Common myeloid progenitor, CD34-positive (primary cell): ENCODE measurements around the gene GPRIN3.

Experiments
- CTCF ChIA-PET: fragments of 350-600 bp; sonication (Branson Sonifier 250); formaldehyde crosslinking; loops from one replicate; lab custom pipeline; 2021; ENCODE audit warnings: antibody characterized with exemption; lab: Charles Lee
- POLR2A ChIA-PET: fragments of 350-600 bp; sonication (Branson Sonifier 250); formaldehyde crosslinking; loops from one replicate; lab custom pipeline; 2021; ENCODE audit warnings: antibody characterized with exemption; lab: Charles Lee
- DNase-seq, 3 donors: peaks; one replicate each; pipeline versions ENCODE4 v3.0.0 to v3.0.0-alpha.2; 2013
- H3K27ac ChIP-seq, 2 experiments: 1 replicate in 1 of 2; 2 replicates in 1 of 2; pipeline ENCODE4 v1.7.0; 2013; ENCODE audit warnings: inconsistent platforms in 2 of 2, low read length in 2 of 2, mild to moderate bottlenecking in 2 of 2, low read depth in 1 of 2, moderate library complexity in 1 of 2; ENCODE audit not compliant: severe bottlenecking in 2 of 2, insufficient read depth in 1 of 2, poor library complexity in 1 of 2
- H3K27me3 ChIP-seq, 5 experiments: replicated peaks in 2 of 5; 1 replicate in 3 of 5; 2 replicates in 2 of 5; pipeline versions ENCODE4 v1.6.1 to v1.7.0; 2013; ENCODE audit warnings: low read length in 4 of 5, mild to moderate bottlenecking in 2 of 5, moderate library complexity in 2 of 5, inconsistent platforms in 1 of 5; ENCODE audit not compliant: insufficient read depth in 5 of 5, control insufficient read depth in 4 of 5
- H3K36me3 ChIP-seq, 4 experiments: 1 replicate in 2 of 4; 2 replicates in 2 of 4; pipeline versions ENCODE4 v1.6.1 to v1.7.0; 2013; ENCODE audit warnings: low read length in 3 of 4, control low read depth in 1 of 4, mild to moderate bottlenecking in 1 of 4; ENCODE audit not compliant: control insufficient read depth in 4 of 4, insufficient read depth in 4 of 4
- H3K4me1 ChIP-seq, 4 experiments: 1 replicate in 3 of 4; 2 replicates in 1 of 4; pipeline versions ENCODE4 v1.6.1 to v1.7.1; 2013; ENCODE audit warnings: low read length in 3 of 4, mild to moderate bottlenecking in 3 of 4, control low read depth in 1 of 4, inconsistent platforms in 1 of 4, moderate library complexity in 1 of 4; ENCODE audit not compliant: control insufficient read depth in 4 of 4, insufficient read depth in 4 of 4; ENCODE audit errors: control extremely low read depth in 1 of 4
- H3K4me3 ChIP-seq, 7 experiments: 1 replicate in 4 of 7; 2 replicates in 3 of 7; pipeline versions ENCODE4 v1.5.1 to v1.7.0; 2013; ENCODE audit warnings: mild to moderate bottlenecking in 7 of 7, low read length in 6 of 7, moderate library complexity in 6 of 7, inconsistent platforms in 2 of 7, low read depth in 2 of 7, control low read depth in 1 of 7; ENCODE audit not compliant: insufficient read depth in 4 of 7, control insufficient read depth in 1 of 7; ENCODE audit errors: extremely low read depth in 1 of 7
- H3K9me3 ChIP-seq, 5 experiments: 1 replicate in 4 of 5; 2 replicates in 1 of 5; pipeline versions ENCODE4 v1.6.1 to v1.7.1; 2013; ENCODE audit warnings: low read length in 4 of 5, mild to moderate bottlenecking in 2 of 5, inconsistent platforms in 1 of 5, low read depth in 1 of 5, moderate library complexity in 1 of 5; ENCODE audit not compliant: control insufficient read depth in 4 of 5, insufficient read depth in 2 of 5; ENCODE audit errors: control extremely low read depth in 1 of 5
- WGBS: methylation state at CpG from one replicate; pipeline ENCODE4 v1.1.5; 2013; ENCODE audit not compliant: insufficient coverage; 5-methylcytosine and 5-hydroxymethylcytosine counted together

Gene GPRIN3

DNA sequence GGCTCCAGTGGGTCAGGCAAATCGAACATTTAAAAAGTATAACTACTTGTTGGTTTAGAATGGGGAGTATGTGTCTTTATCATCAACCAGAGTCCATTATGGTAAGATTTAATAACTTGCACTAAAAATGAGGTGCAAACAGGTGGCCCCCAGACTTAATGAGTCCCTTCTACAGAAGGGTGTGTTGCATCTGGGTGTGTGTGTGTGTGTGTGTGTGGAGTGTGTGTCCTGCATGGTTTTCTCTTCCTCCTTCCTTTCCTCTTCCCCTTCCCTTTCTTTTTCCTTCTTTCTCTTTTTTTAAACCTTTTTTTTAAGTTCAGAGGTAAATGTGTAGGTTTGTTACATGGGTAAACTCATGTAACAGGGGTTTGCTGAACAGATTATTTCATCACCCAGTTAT lies 53.7 kb downstream of the GPRIN3 start:
- H3K4me1 ChIP-seq: no peaks in the 10 kb centered on the region
- DNase-seq: no peak
- no peaks in the 10 kb centered on the region for H3K9me3 ChIP-seq
- no CpG with 5 or more reads among the region's 1 CpG for WGBS
- peaks cover 0 to 10% (median 7%) of the 10 kb centered on the region in 4 experiments for H3K36me3 ChIP-seq
- no peaks in the 10 kb centered on the region for H3K27me3 ChIP-seq
- H3K27ac ChIP-seq: no peak overlapping the region
- ChIA-PET POLR2A (no interaction called here), CTCF (interaction anchor here (0.8 to 3.5 kb wide), 7 partner anchors 11 to 181 kb away, joined by 3 to 16 read pairs (median 6); no protein-coding TSS in a partner anchor)
- no peak overlapping the region for H3K4me3 ChIP-seq

DNA sequence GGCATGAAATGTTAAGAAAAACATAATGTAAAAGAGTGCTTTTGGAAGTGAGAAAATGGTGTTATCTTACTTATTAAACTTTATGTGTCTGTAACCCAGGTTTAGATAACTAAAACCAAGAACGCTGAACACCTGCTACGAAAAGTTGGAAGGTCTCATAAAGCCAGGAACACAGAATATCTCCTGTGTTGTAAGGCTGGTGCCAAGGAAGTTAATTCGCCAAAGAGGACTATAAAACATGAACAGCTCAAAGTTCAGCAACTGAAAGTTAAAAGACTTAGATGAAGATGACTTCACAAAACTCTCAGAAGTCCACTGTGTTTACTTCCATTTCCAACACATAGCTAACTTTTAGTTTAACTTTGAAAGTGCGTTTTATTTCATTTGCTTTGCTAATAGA lies 54.3 kb downstream of the GPRIN3 start:
- CTCF ChIA-PET: interaction anchor here (0.6 to 3.5 kb wide), 5 partner anchors 10 to 311 kb away, joined by 3 to 16 read pairs (median 5); no protein-coding TSS in a partner anchor
- 93% methylated on average over 3 of the region's 4 CpGs for whole genome bisulfite sequencing
- no peak overlapping the region for H3K4me3 ChIP-seq
- no peak overlapping the region for H3K27ac ChIP-seq
- no peaks in the 10 kb centered on the region for H3K4me1 ChIP-seq
- peaks cover 0 to 16% (median 12%) of the 10 kb centered on the region in 4 experiments for H3K36me3 ChIP-seq
- POLR2A ChIA-PET: no interaction called here
- H3K9me3 ChIP-seq: no peaks in the 10 kb centered on the region
- DNase-seq: no peak
- H3K27me3 ChIP-seq: no peaks in the 10 kb centered on the region

DNA sequence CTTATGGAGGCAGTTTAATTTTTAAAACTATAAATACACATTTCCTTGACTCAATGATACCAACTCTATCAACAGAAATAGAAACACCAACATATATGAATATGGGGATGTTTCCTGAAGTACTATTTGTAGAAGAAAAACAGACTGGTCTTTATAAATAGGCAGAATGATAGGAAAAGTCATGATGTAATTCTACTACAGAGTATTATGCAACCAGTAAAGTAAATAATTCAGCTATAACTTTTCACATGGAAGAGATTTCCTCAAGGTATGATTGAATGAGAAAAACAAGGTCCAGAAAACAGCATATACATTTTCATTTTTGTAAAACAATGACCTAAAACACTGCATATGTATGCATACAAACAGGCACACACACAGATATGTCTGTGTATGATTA lies 56.2 kb downstream of the GPRIN3 start:
- Histone ChIP-seq H3K4me3 (no peak overlapping the region), H3K9me3 (no peaks in the 10 kb centered on the region), H3K27me3 (no peaks in the 10 kb centered on the region), H3K36me3 (peaks cover 0 to 23% (median 17%) of the 10 kb centered on the region in 4 experiments), H3K27ac (no peak overlapping the region), H3K4me1 (no peaks in the 10 kb centered on the region)
- ChIA-PET POLR2A (interaction anchor here (0.6 kb wide), 1 partner anchor 123 kb away, joined by 4 read pairs; no protein-coding TSS in a partner anchor), CTCF (interaction anchor here (2.2 kb wide), 1 partner anchor 25 kb away, joined by 8 read pairs; no protein-coding TSS in a partner anchor)
- no peak for DNase-seq

DNA sequence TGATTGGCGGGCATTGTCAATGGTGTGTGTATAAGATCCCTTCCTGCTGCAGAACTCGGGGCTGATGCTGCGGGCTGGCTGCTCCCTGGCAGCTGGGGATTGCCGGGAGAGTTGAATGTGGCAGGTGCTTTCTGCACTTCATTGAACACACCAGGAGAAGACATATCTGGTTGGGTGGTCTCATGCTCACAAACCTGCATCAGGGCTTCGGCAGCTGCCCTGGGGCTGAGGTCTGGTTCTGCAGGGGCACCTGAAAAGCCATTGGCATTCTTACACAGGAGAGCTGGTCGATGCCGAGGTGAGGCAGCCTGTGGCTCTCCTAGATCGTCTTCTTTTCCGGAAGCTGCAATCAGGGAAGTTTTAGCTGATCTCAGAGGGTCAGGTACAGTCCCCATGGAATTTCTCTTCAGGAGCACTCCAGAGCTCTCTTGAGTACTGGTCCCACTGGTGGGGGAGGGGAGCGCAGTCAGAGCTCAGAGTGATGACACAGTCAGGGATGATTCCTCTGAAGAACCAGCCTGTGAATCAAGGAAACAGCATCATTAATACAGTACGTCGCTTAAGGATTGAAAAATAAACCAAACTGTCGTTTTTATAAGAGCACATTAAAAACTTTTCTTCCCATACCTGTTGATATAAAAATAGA lies 57.8 kb downstream of the GPRIN3 start:
- no peak for DNase-seq
- H3K4me3 ChIP-seq: no peak overlapping the region
- no peak overlapping the region for H3K27ac ChIP-seq
- H3K4me1 ChIP-seq: no peaks in the 10 kb centered on the region
- no peaks in the 10 kb centered on the region for H3K27me3 ChIP-seq
- ChIA-PET CTCF (interaction anchor here (1.3 to 2.6 kb wide), 3 partner anchors 15 to 185 kb away, joined by 3 to 11 read pairs (median 8); no protein-coding TSS in a partner anchor), POLR2A (no interaction called here)
- no peaks in the 10 kb centered on the region for H3K9me3 ChIP-seq
- peaks cover 0 to 23% (median 17%) of the 10 kb centered on the region in 4 experiments for H3K36me3 ChIP-seq
- WGBS: 98% methylated on average over 9 of the region's 13 CpGs

DNA sequence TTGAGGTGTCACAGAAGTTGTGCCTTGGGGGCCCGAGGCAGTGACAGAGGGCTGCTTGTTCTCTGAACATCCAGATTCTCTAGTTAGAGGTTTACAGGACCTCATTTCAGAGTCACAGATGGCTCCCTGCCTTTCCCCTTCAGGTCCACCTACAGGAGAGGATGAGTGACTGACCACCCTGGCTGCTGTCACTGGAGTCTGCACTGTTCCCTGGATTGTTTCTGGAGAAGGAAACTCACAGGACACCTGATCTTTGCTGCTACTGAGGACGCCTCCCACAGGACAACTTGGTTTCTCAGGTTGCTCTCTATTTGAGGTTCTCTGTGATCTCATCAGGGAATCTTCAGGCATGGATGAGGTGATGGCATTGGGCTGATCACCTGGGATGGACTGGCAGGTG lies 58.3 kb downstream of the GPRIN3 start:
- H3K4me3 ChIP-seq: no peak overlapping the region
- DNase-seq: no peak
- H3K9me3 ChIP-seq: no peaks in the 10 kb centered on the region
- H3K27me3 ChIP-seq: no peaks in the 10 kb centered on the region
- H3K36me3 ChIP-seq: peaks cover 0 to 23% (median 17%) of the 10 kb centered on the region in 4 experiments
- CTCF ChIA-PET: interaction anchor here (1.3 to 2.6 kb wide), 3 partner anchors 15 to 186 kb away, joined by 3 to 11 read pairs (median 8); no protein-coding TSS in a partner anchor
- H3K27ac ChIP-seq: no peak overlapping the region
- peaks cover 0 to under 1% (median 0%) of the 10 kb centered on the region in 4 experiments for H3K4me1 ChIP-seq
- POLR2A ChIA-PET: no interaction called here
- 100% methylated on average over 2 of the region's 2 CpGs for WGBS

DNA sequence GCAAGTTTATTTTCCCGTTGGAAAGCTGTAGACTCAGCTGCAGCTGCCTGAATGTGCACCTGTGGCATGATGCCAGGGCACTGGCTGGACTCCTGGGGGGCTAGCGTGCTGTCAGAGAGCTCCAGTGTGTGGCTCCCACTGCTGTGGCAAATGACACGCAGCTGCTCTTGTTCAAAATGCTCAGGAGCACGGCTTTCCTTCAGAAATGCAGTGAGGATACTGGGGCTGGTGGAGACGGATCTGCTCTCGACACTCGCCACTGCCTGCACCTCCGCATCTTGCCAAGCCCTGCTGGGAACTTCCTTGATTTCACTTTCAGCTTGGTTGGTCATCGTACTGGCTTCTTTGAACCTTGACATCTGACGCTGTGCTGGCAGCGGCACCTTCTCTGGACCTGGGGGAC lies 58.7 kb downstream of the GPRIN3 start:
- Histone ChIP-seq H3K9me3 (no peaks in the 10 kb centered on the region), H3K27me3 (no peaks in the 10 kb centered on the region), H3K36me3 (peaks cover 0 to 23% (median 17%) of the 10 kb centered on the region in 4 experiments), H3K4me1 (peaks cover 0 to 4% (median 2%) of the 10 kb centered on the region in 4 experiments), H3K27ac (no peak overlapping the region), H3K4me3 (no peak overlapping the region)
- POLR2A ChIA-PET: interaction anchor here (0.6 kb wide), 1 partner anchor 36 kb away, joined by 3 read pairs; no protein-coding TSS in a partner anchor
- 100% methylated on average over 8 of the region's 11 CpGs for WGBS
- no peak for DNase-seq
- CTCF ChIA-PET: interaction anchor here (0.7 to 2.6 kb wide), 4 partner anchors 10 to 186 kb away, joined by 3 to 11 read pairs (median 3); no protein-coding TSS in a partner anchor

DNA sequence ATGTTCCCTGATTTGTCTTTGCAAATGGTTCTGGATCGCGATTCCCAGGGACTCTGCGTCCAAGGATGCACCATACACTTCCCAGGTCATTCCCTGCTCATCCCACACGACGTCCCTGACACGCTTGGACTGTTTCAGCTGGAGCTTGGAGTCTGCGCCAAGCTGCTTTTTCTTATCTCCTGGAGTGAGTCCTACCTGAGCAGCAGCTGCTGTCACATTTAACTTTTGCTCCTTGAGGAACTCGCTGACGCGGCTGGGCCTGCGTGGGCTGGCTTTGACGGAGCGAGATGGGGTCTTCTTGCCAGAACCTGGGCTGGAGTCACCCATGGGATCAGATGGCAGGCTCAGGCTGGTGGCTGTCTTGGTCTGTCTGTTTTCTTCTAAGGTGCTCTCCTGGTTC lies 59.6 kb downstream of the GPRIN3 start:
- Histone ChIP-seq H3K4me3 (no peak overlapping the region), H3K27ac (no peak overlapping the region), H3K4me1 (peaks cover 0 to 12% (median 10%) of the 10 kb centered on the region in 4 experiments), H3K9me3 (no peaks in the 10 kb centered on the region), H3K36me3 (peaks cover 0 to 23% (median 17%) of the 10 kb centered on the region in 4 experiments), H3K27me3 (no peaks in the 10 kb centered on the region)
- 96% methylated on average over 13 of the region's 13 CpGs for WGBS
- ChIA-PET CTCF (interaction anchor here (0.7 to 2.6 kb wide), 7 partner anchors 9 to 187 kb away, joined by 3 to 11 read pairs (median 3); no protein-coding TSS in a partner anchor), POLR2A (no interaction called here)
- no peak for DNase-seq
